Esophagus mucosa (tissue), 1 donor: ENCODE data around the gene DRD4. TPM values are rescaled to one million over a fixed set of nuclear protein-coding genes. Genes with fewer than 3 reads are reported as not detected.
A peak's percentile ranks its signal among the peaks of the same experiment; 100 is the strongest.

Source experiments
- ATAC-seq: fragments of 200-7000 bp; cut with Tn5 transposase; one replicate; pipeline ENCODE4 v1.9.1; 2020
- total RNA-seq: library from RNA; stranded (reverse); gene quantifications from one replicate; pipeline ENCODE4 v1.2.4, GENCODE V29; 2023
- donor health status: DM: yes; HTN: yes; CAD: no.

The DRD4 gene
- total RNA-seq, 1 donor from 2014 or later, result 0.16 TPM

DNA sequence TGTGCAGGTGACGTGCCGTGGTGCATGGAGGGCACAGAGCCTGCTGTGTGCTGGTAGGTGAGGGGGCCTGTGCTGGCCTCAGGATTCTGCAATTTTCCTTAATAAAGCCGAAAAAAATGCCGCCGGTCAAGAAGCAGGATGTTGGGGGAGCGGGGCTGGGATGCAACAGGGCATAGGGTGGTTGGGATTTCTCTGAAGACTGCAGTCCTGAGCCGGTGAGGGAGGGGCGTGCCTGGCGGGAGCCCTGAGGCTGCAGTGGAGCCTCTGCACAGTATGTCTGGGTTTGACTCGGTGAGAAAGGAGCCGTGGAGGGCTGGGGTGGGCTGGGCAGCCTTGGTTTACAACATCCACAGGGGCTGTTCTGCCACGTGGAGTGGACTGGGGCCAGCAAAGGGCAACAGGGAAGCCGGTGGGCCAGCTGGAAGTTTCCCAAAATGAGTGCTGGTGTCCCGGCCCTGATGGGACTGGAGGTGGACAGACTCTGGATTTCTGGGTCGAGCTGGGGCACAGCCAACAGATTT is 13.7 kb upstream of the DRD4 start:
- no peak for ATAC-seq

DNA sequence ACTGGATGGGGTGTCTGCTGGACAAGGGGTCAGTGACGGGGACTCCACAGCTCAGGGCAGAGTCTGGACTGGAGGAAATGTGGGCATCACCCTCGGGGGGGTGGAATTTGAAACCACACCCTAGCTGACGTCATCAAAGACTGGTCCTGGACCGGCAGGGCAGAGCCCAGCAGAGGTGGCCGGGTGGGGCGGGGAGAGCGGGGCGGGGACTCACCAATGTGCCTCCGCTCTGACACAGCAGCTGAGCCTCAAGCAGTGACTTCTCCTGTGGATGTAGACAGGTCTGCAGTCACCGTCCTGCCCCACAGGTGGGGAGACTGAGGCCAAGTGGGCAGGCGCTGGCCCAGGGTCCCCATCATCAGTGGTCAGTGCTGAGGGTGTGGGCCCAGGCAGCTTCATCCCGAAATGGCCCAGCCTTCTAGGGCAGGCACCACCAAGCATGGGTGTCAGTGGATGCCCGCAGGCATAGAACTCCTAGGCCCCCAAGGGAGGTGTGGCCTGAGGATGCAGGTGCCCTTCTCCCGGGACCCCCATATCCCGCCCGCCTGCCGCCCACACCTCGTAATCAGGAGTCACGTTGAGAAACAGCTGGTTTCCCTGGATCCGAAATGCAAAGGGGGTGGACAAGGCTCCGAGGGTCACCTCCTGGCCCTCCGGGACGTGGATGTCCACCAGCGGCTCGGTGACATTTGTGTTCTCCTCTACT is 12.9 kb upstream of the DRD4 start:
- ATAC-seq, result peak; percentile 77

DNA sequence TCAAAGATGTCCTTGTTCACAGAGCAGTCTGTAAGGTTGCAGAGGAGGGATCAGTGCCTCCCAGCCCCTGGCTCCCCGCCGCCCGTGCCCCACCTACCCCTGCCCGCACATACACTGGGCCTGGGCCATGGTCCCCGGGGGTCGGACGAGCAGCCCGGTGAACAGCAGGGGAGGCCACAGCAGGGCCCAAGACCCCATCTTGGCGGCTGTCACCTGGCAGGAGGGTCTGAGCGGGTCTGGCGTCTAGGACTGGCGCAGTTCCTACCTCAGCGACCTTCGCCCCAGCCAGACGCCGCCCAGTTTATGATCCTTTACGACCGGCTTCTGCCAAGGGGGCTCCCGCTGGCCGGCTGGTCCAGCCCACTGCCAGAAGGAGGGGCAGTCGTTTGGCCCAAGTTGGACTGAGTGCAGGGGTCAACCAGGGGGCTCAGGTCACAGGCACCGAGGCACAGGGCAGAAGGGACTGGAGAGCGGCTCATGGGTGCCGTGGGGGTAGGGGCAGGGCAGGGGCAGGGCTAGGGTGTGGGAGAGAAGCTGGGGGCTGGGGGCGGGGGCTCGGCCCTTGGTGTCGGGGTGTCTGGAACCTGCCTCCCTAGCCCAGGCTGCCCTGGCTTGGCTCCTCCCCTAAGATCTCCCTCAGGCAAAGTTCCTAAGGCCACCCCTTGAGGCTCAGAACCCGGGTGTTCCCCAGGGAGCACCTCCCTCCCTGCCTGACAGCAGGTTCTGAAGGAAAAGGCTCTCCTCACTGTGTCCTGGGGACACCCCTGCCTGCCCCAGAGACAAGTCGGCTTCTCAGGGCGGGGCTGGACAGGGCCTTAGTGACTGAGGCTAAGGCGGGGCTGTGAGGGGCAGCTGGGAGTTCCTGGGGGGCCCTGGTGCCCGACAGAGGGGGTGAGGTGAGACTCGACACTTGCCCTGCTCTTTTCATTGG is 12.1 kb upstream of the DRD4 start, which contains the start of gene CDHR5:
Gene CDHR5 (minus strand): TSS at position 251 of the 931 bp plus-strand sequence. CDS start 53 bp downstream, at position 198.
- peak; percentile 22 for ATAC-seq

GRCh38 chr11:625636-626268 is 11.3 kb upstream of the DRD4 start:
- ATAC-seq, result peak; percentile 9

GRCh38 chr11:626475-627307 is 10.4 kb upstream of the DRD4 start, which contains the start of gene SCT:
TSS of gene SCT (minus strand) at chr11:627181. CDS start at chr11:627143, 38 bp downstream.
- no peak for ATAC-seq

GRCh38 chr11:627308-627576 is 9.8 kb upstream of the DRD4 start:
- no peak for ATAC-seq

DNA sequence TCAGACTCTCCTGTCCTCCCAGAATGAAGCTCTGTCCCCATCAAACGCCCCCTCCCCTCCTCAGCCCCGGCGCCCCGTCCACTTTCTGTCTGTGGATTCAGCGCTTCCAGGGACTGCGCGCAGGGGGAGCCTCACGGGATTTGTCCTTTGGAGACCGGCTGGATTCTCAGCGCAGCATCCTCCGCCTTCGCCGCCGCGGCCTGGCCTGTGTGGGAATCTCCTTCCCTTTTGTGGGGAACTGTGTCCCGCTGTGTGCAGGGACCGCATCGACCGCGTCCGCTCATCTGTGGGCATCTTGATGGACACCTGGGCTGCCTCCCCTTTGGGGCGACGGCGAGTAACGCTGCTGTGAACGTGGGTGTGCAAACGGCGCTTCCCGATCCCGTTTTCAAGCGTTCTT is 9.0 kb upstream of the DRD4 start:
- no peak for ATAC-seq

DNA sequence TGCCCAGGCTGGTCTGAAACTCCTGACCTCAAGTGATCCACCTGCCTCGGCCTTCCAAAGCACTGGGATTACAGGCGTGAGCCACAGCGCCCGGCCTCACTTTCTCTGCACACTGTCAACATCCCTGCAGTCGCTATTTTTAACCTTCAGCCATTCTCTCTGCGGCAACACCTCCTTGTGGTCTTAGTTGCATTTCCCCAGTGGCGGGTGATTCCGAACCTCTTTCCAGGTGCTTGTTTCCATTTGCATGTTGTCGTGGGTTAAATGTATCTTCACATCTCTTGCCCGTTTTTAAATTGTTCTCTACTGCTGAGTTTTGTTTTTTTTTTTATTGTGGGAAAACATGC is 7.9 kb upstream of the DRD4 start:
- no peak for ATAC-seq

- ATAC-seq, result no peak
Measured at GRCh38 chr11:630871-631270, 6.2 kb upstream of the DRD4 start.

DNA sequence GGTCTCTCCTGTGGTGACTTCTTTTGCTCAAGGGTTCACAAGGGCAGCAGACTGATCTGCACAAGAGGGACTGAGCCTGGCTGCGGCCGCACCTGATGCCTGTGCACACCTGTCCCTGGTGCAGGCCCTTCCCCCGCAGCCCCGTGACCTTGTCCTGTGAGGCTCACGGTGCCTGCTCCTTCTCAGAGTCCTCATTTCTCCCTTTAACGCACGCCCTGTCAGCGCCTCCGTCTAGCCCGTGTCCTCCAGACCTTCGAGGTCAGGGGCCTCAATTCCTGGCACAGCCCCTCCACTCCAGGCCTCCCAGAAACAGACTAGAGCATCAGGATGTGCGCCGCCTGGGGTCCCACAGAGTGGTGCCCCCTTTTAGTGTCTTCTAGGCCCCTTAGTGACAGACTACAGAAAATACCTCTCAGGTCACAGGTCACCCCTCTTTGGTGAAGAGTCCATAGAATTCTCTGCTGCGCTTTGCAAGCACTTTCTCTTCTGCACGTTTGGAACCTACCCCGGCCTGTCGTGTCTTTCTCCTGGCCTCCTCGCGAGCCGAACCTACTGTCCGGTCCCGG is 1.0 kb upstream of the DRD4 start:
- no peak for ATAC-seq

DNA sequence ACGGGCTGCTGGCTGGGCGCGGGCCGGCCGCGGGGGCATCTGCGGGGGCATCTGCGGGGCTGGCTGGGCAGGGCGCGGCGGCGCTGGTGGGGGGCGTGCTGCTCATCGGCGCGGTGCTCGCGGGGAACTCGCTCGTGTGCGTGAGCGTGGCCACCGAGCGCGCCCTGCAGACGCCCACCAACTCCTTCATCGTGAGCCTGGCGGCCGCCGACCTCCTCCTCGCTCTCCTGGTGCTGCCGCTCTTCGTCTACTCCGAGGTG is 194 bp downstream of the DRD4 start:
- no peak for ATAC-seq

GRCh38 chr11:637593-638521 is 788 bp downstream of the DRD4 start:
- no peak for ATAC-seq

DNA sequence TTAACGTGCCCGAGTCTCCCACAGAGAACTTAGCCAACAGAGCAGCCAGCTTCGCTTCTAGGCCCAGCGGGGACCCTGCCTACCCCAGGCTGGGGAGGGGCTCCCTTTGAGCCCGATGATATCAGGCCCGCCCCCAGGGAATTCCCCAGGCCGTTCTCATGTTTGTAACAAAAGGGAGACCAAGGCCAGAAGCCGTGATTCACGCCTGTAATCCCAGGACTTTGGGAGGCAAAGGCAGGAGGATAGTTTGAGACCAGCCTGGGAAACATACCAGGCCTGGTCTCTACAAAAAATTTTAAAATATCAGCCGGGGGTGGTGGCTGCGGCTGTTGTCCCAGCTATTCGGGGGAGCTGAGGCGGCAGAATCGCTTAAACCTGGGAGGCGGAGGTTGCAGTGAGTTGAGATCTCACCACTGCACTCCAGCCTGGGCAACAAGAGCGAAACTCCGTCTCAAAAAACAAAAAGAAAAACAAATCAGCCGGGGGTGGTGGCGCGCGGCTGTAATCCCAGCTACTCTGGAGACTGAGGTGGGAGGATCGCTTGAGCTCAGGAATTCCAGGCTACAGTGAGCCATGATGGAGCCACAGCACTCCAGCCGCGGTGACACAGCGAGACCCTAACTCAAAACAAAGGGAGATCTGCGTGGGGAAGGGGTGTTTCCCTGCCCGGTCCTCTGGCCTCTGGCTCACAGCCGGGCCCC is 1.7 kb downstream of the DRD4 start:
- ATAC-seq, result no peak

- no peak for ATAC-seq
Measured at GRCh38 chr11:639332-639955, 2.4 kb downstream of the DRD4 start.

- no peak for ATAC-seq
Measured at GRCh38 chr11:640021-640706, 3.1 kb downstream of the DRD4 start.

DNA sequence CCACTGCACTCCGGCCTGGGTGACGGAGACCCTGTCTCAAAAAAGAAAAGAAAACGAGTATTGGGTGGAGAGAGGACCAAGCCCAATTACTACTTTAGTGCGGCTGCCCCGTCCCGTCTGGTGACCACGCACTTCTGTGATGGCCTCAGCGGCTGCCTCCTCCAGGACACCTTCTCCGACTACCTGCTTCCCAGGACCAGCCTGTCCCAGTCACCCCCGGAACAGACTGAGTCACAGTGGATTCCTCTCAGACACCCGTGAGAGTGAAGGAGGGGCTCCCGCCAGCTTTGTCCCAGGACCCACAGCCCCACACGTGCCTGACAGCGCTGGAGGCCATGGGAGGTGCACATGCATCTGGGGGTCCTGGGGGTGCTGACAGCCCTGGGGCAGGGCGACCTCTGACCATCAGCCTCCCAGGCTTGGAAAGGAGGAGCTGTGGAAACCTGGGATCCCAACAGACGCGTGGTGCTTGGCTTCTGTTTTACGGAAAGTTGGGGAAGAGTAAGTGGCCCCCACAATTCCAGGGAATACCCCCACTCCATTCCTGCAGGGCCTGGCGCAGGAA is 4.8 kb downstream of the DRD4 start:
- ATAC-seq, result no peak

- no peak for ATAC-seq
Measured at GRCh38 chr11:643366-643765, 6.3 kb downstream of the DRD4 start.

DNA sequence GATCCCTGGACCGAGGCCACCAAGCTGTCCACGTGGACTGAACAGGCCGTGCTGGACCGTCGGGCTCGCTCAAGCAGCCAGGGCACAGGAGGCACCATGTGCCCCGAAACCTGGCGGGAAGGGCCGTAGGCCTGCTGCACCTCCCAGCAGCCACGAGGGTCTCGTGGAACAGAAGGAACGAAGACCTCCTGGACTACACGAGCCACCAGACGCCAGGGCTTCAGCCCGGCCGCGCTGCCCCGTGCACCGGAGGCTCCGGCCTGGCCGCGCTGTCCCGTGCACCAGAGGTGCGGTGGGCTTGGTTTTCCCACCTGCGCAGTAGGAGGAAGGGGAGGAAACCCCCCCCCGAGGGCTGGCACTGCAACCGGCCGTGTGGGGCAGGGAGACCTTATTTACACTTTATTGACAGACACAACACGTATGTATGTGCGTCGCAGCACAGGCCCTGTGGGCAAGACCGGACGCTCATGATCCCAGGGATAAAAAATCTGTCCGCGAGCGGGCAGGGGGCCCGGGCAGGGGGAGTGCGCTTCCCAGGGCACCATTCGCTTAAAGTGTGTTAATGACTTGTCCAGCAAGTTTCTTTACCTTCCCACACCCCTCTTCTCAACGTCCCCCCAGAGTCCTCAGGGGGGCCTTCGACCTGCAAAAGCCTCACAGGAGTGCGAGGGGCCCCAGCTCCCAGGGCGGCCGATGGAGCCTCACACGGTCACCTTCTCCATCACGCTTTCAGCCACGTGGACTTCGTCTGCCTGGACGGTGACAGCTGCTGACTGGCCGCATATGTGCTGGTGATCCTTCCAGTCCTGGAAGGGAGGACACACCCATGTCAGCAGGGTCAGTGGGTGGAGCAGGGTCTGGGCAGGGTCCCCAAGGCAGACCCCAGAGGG is 7.0 kb downstream of the DRD4 start:
- ATAC-seq, result no peak
